ENCODE data around the gene ADAMTS7. TPM values are rescaled to one million over a fixed set of nuclear protein-coding genes. Genes with fewer than 3 reads are reported as not detected.
"Not testable (repeated sequence)": the region's sequence is repeated elsewhere in the genome, so short reads cannot be mapped to it uniquely, and the experiment has no call there.

Gene ADAMTS7
- total RNA-seq, 1 donor from 2014 or later, result 25.5 TPM

GRCh38 chr15:78850941-78851755, 39.9 kb upstream of the ADAMTS7 start:
- Histone ChIP-seq H4K20me1 (ENCODE audit: insufficient read depth, low read length) (no peaks in the 10 kb centered on the region), H3K27ac (ENCODE audit: low read depth, low read length) (no peak overlapping the region), H3K4me1 (ENCODE audit: insufficient read depth, low read length) (no peaks in the 10 kb centered on the region), H3K27me3 (ENCODE audit: insufficient read depth, low read length) (no peaks in the 10 kb centered on the region), H3K79me2 (ENCODE audit: insufficient read depth, low read length) (no peaks in the 10 kb centered on the region), H2AFZ (ENCODE audit: low read depth, low read length) (no peak overlapping the region), H3K4me3 (ENCODE audit: insufficient read depth, low read depth, low read length) (no peak overlapping the region), H3K9ac (ENCODE audit: low read length) (no peak overlapping the region), H3K9me3 (ENCODE audit: insufficient read depth, low read depth, low read length) (no peaks in the 10 kb centered on the region), H3K4me2 (ENCODE audit: low read length) (no peak overlapping the region), H3K36me3 (ENCODE audit: insufficient read depth, low read length) (no peaks in the 10 kb centered on the region)
- Mint-ChIP-seq H3K27me3 (ENCODE audit: low read depth, unreplicated experiment) (no peaks in the 10 kb centered on the region), H3K4me3 (ENCODE audit: unreplicated experiment) (no peak overlapping the region), H3K27ac (ENCODE audit: unreplicated experiment) (no peak overlapping the region), H3K36me3 (ENCODE audit: low read depth, unreplicated experiment) (peaks cover 2% of the 10 kb centered on the region), H3K9me3 (ENCODE audit: unreplicated experiment) (no peaks in the 10 kb centered on the region), H3K4me1 (ENCODE audit: low read depth, unreplicated experiment) (no peaks in the 10 kb centered on the region)
- TF ChIP-seq CTCF (IDR thresholded peaks at IDR 0.05; ENCODE audit: insufficient read depth, low read depth, low read length) (no peak), EZH2 (IDR thresholded peaks at IDR 0.05; ENCODE audit: insufficient read depth, low read length) (no peak)
- FAIRE-seq (no peak), DNase-seq (ENCODE audit: low read depth) (no peak)

- H3K4me2 ChIP-seq (ENCODE audit: low read length), result no peak overlapping the region
- no peaks in the 10 kb centered on the region for H3K9me3 ChIP-seq (ENCODE audit: insufficient read depth, low read depth, low read length)
- H3K9ac ChIP-seq (ENCODE audit: low read length), result no peak overlapping the region
- FAIRE-seq (no peak), DNase-seq (ENCODE audit: low read depth) (no peak)
- H3K36me3 ChIP-seq (ENCODE audit: insufficient read depth, low read length), result no peaks in the 10 kb centered on the region
- H4K20me1 ChIP-seq (ENCODE audit: insufficient read depth, low read length), result no peaks in the 10 kb centered on the region
- TF ChIP-seq CTCF (IDR thresholded peaks at IDR 0.05; ENCODE audit: insufficient read depth, low read depth, low read length) (no peak), EZH2 (IDR thresholded peaks at IDR 0.05; ENCODE audit: insufficient read depth, low read length) (no peak)
- no peaks in the 10 kb centered on the region for H3K4me1 Mint-ChIP-seq (ENCODE audit: low read depth, unreplicated experiment)
- no peak overlapping the region for H3K27ac Mint-ChIP-seq (ENCODE audit: unreplicated experiment)
- H3K36me3 Mint-ChIP-seq (ENCODE audit: low read depth, unreplicated experiment), result peaks cover 2% of the 10 kb centered on the region
- no peak overlapping the region for H2AFZ ChIP-seq (ENCODE audit: low read depth, low read length)
- H3K27ac ChIP-seq (ENCODE audit: low read depth, low read length), result no peak overlapping the region
- H3K9me3 Mint-ChIP-seq (ENCODE audit: unreplicated experiment), result no peaks in the 10 kb centered on the region
- no peak overlapping the region for H3K4me3 Mint-ChIP-seq (ENCODE audit: unreplicated experiment)
- H3K4me3 ChIP-seq (ENCODE audit: insufficient read depth, low read depth, low read length), result no peak overlapping the region
- no peaks in the 10 kb centered on the region for H3K4me1 ChIP-seq (ENCODE audit: insufficient read depth, low read length)
- no peaks in the 10 kb centered on the region for H3K27me3 Mint-ChIP-seq (ENCODE audit: low read depth, unreplicated experiment)
- no peaks in the 10 kb centered on the region for H3K27me3 ChIP-seq (ENCODE audit: insufficient read depth, low read length)
- H3K79me2 ChIP-seq (ENCODE audit: insufficient read depth, low read length), result no peaks in the 10 kb centered on the region
Observed at GRCh38 chr15:78850352-78850751, 39.1 kb upstream of the ADAMTS7 start.

GRCh38 chr15:78847387-78847906, 36.2 kb upstream of the ADAMTS7 start:
- H3K4me3 ChIP-seq (ENCODE audit: insufficient read depth, low read depth, low read length); H3K9me3 ChIP-seq (ENCODE audit: insufficient read depth, low read depth, low read length); H3K4me3 Mint-ChIP-seq (ENCODE audit: unreplicated experiment); H3K9me3 Mint-ChIP-seq (ENCODE audit: unreplicated experiment); H3K27me3 ChIP-seq (ENCODE audit: insufficient read depth, low read length); H3K27me3 Mint-ChIP-seq (ENCODE audit: low read depth, unreplicated experiment); FAIRE-seq; H3K36me3 ChIP-seq (ENCODE audit: insufficient read depth, low read length); H3K4me2 ChIP-seq (ENCODE audit: low read length); H3K36me3 Mint-ChIP-seq (ENCODE audit: low read depth, unreplicated experiment); H3K9ac ChIP-seq (ENCODE audit: low read length); H3K4me1 Mint-ChIP-seq (ENCODE audit: low read depth, unreplicated experiment); H3K79me2 ChIP-seq (ENCODE audit: insufficient read depth, low read length); H3K27ac Mint-ChIP-seq (ENCODE audit: unreplicated experiment); H4K20me1 ChIP-seq (ENCODE audit: insufficient read depth, low read length); H2AFZ ChIP-seq (ENCODE audit: low read depth, low read length); DNase-seq (ENCODE audit: low read depth); H3K27ac ChIP-seq (ENCODE audit: low read depth, low read length); H3K4me1 ChIP-seq (ENCODE audit: insufficient read depth, low read length): not testable (repeated sequence)

GRCh38 chr15:78846906-78847305, 35.6 kb upstream of the ADAMTS7 start:
- not testable (repeated sequence) for H3K4me3 ChIP-seq (ENCODE audit: insufficient read depth, low read depth, low read length); H3K79me2 ChIP-seq (ENCODE audit: insufficient read depth, low read length); H3K9me3 Mint-ChIP-seq (ENCODE audit: unreplicated experiment); DNase-seq (ENCODE audit: low read depth); H2AFZ ChIP-seq (ENCODE audit: low read depth, low read length); H3K4me3 Mint-ChIP-seq (ENCODE audit: unreplicated experiment); H3K4me1 Mint-ChIP-seq (ENCODE audit: low read depth, unreplicated experiment); H3K9me3 ChIP-seq (ENCODE audit: insufficient read depth, low read depth, low read length); H4K20me1 ChIP-seq (ENCODE audit: insufficient read depth, low read length); H3K27me3 ChIP-seq (ENCODE audit: insufficient read depth, low read length); FAIRE-seq; H3K9ac ChIP-seq (ENCODE audit: low read length); H3K4me1 ChIP-seq (ENCODE audit: insufficient read depth, low read length); H3K36me3 Mint-ChIP-seq (ENCODE audit: low read depth, unreplicated experiment); H3K27ac Mint-ChIP-seq (ENCODE audit: unreplicated experiment); H3K4me2 ChIP-seq (ENCODE audit: low read length); H3K36me3 ChIP-seq (ENCODE audit: insufficient read depth, low read length); H3K27ac ChIP-seq (ENCODE audit: low read depth, low read length)
- H3K27me3 Mint-ChIP-seq (ENCODE audit: low read depth, unreplicated experiment), result peaks cover 12% of the 10 kb centered on the region
